GM12874 (cell line): ENCODE results near the gene LAMB4.

Source experiments
- TF ChIP-seq, protein P1 (sequence below): IDR thresholded peaks from 2 replicates; pipeline ENCODE4 v1.5.1; 2011; ENCODE audit warnings: low read depth, mild to moderate bottlenecking, control low read depth, low read length, moderate library complexity; ENCODE audit not compliant: insufficient read depth

The LAMB4 gene

DNA sequence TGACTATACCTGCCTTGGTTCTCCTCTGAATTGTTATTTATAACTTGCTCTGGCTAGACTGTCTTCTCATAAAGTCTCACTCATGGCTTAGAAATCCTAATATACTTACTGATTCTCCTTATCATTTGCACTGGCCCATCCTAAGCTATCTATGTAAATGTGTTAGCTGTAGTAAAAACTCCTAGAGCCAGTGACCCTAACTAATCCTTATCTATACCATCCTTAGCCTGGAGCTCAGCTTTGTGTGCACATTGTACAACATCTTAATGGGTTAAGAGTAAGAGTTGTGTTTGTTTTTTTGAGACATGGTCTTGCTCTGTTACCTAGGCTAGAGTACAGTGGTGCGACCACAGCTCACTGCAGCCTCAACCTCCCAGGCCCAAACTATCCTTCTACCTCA, 40.8 kb downstream of the LAMB4 start:
- TF ChIP-seq, protein P1, sequence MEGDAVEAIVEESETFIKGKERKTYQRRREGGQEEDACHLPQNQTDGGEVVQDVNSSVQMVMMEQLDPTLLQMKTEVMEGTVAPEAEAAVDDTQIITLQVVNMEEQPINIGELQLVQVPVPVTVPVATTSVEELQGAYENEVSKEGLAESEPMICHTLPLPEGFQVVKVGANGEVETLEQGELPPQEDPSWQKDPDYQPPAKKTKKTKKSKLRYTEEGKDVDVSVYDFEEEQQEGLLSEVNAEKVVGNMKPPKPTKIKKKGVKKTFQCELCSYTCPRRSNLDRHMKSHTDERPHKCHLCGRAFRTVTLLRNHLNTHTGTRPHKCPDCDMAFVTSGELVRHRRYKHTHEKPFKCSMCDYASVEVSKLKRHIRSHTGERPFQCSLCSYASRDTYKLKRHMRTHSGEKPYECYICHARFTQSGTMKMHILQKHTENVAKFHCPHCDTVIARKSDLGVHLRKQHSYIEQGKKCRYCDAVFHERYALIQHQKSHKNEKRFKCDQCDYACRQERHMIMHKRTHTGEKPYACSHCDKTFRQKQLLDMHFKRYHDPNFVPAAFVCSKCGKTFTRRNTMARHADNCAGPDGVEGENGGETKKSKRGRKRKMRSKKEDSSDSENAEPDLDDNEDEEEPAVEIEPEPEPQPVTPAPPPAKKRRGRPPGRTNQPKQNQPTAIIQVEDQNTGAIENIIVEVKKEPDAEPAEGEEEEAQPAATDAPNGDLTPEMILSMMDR = no peak

DNA sequence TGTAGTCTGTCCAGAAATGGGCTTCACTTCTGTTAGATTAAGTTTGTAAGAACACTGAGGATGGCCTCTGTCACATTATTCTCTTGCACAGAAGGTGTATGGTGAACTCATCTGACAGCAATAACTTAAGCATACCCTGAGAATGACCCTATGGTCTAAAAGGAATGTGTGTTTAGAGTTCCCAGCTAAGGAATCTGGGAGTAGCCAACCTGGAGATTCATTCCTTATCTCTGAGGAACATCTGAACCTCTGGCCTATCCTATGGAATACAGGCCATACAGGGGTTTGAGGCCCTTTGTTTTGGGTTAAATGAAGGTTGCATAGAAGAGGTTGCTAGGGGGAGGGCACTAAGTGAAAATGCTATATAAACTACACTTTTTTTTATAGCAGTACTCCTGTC, 41.4 kb downstream of the LAMB4 start:
- TF ChIP-seq, protein P1 = no peak

DNA sequence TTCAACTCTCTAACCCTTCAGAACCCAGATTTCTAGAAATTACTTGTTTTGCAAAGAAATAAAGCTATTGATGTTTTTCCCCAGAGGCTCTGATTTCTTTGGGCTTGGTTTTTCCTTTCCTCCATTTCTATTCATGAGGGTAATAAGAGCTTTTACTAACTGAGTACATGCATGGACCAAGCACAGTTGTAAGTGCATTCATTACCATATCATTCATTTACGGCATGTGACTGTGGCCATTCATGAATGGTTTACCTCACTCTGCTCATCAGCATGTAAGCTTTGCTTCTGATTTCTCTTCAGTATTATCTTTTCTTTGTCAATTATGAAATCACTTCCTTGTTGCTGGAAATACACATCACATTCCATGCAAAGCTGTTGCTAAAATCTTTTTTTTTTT, 42.4 kb downstream of the LAMB4 start:
- TF ChIP-seq, protein P1 = no peak

DNA sequence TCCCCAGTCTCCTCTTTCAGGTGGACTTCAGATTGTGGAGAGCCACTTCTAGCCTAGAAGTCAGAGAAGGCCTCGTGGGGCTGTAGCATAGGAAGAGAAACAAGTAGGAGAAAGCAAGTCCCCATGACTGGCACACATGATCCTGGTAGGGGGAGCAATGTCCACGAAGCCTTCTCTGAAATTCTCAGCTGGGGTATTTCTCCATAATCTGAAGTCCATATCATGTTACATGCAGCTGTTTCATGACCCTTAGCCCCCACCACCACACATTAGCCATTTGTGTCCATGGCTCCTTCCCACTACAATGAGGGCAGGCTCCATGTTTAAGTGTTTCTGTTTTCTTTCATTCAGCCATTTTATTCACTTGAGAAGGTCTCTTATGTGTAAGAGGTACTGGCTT, 43.2 kb downstream of the LAMB4 start:
- TF ChIP-seq, protein P1 = no peak

DNA sequence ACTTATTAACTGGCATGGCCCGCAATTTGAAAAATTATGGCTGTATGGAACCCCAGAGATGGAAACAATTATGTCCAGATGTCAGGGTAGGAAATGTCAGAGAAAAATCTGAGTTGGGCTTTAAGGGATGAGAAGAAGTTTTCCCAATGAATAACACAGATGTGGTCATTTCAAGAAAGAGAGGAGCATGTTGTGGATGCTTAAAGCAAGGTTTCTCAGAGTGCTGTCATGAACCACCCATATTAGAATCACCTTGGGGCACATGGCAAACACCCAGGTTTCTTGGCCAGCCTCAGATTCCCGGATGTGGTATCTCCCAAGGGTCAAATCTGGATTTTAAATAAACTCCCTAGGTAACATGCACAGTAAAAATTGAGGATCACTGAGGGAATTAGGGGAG, 43.6 kb downstream of the LAMB4 start:
- TF ChIP-seq, protein P1 = no peak

DNA sequence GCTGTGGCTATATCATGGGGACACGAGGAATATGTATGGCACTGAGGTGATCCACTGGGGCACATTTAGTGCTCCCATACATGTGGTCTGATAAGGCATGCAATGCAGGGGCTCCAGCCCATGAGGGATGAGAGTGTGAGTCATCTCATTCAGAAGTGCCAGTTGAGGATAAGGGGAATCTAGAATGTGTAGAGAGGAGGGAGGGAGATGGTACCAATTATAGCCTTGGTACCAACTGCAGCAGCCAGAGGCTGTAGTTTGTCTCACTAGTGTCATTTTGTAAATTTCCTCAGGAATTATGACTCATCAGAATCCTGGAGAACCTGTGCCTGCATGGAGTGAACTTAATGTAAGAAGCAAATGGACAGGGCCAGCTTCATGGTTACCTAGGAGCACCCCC, 46.2 kb downstream of the LAMB4 start:
- TF ChIP-seq, protein P1 = no peak

DNA sequence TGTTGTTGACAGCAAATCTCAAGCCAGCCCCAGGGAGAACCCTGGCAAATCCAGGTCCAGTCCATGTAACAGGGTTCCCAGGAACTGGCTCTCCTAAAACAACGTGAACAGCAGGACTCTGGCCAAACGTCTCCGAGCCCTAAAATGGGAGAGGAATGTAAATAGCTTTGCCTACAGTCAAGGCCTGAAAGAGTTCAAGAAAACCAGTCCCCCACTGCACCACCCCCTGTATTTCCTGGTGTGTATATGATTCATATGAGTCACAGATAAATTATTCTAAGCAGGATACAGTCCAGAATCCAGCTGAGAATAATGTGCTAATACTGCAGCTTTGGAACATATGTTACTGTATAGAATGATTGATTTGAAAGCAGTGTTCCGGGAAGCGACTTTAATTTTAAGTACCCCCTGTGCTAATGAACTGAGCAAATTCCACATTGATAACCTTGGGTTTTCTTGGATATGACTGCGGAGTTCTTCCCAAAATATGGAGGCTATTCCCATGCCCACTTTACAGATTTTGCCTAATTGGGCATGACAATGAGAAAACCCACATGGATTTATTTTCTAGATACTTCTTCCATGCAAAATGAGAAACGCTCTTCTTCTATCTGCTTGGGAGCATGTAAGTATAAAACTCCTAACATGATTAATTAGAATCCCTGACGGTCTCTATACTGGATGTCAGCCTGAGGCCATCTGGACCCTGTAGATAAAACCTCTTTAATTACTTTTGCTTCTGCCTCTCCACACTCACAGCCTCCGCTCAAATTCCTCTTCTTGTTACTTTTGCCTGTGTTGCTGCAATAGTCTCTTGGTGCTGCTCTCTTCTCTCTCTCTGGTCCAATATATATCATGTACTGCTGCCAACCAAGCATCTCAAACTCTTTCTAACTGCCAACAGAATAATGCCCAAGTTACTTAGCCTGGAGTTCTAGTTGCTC, 50.2 kb downstream of the LAMB4 start:
- TF ChIP-seq, protein P1 = no peak
